GM19452 (cell line): ENCODE results near the gene KLHL2.
"Not testable (repeated sequence)": the region's sequence is repeated elsewhere in the genome, so short reads cannot be mapped to it uniquely, and the experiment has no call there.

Experiments used
- ATAC-seq: cut with Tn5 transposase; IDR thresholded peaks from one replicate; pipeline ENCODE4 v1.9.1; 2021; ENCODE audit not compliant: unreplicated experiment

KLHL2 gene

GRCh38 chr4:165326831-165327210 is 119.5 kb downstream of the KLHL2 start:
- ATAC-seq: peak; percentile 17

GRCh38 chr4:165327211-165328100 is 120.1 kb downstream of the KLHL2 start, which contains the start of gene MSMO1:
Gene MSMO1 (plus strand): TSS chr4:165327669. CDS start chr4:165333371, 5,702 bp downstream.
- ATAC-seq: peak; percentile 98

GRCh38 chr4:165328101-165328425 is 120.7 kb downstream of the KLHL2 start:
- ATAC-seq: no peak

GRCh38 chr4:165328708-165329107 is 121.3 kb downstream of the KLHL2 start:
- no peak for ATAC-seq

GRCh38 chr4:165330071-165330470 is 122.7 kb downstream of the KLHL2 start:
- ATAC-seq: no peak

GRCh38 chr4:165330666-165331065 is 123.3 kb downstream of the KLHL2 start:
- ATAC-seq: no peak

GRCh38 chr4:165331359-165331758 is 124.0 kb downstream of the KLHL2 start:
- ATAC-seq: no peak

GRCh38 chr4:165331823-165332222 is 124.5 kb downstream of the KLHL2 start:
- no peak for ATAC-seq

GRCh38 chr4:165332502-165332901 is 125.1 kb downstream of the KLHL2 start:
- ATAC-seq: no peak

- no peak for ATAC-seq
Measured at GRCh38 chr4:165335163-165335703, 127.9 kb downstream of the KLHL2 start.

- no peak for ATAC-seq
Measured at GRCh38 chr4:165336743-165337142, 129.4 kb downstream of the KLHL2 start.

GRCh38 chr4:165342340-165342739 is 135.0 kb downstream of the KLHL2 start:
- ATAC-seq: not testable (repeated sequence)

- no peak for ATAC-seq
Measured at GRCh38 chr4:165343353-165344191, 136.2 kb downstream of the KLHL2 start.

GRCh38 chr4:165345666-165346417 is 138.5 kb downstream of the KLHL2 start:
- no peak for ATAC-seq

- no peak for ATAC-seq
Measured at GRCh38 chr4:165347647-165348569, 140.5 kb downstream of the KLHL2 start.

- no peak for ATAC-seq
Measured at GRCh38 chr4:165351359-165352130, 144.2 kb downstream of the KLHL2 start.

- no peak for ATAC-seq
Measured at GRCh38 chr4:165355900-165356300, 148.5 kb downstream of the KLHL2 start.

- ATAC-seq: peak; percentile 67
Measured at GRCh38 chr4:165359506-165359905, 152.1 kb downstream of the KLHL2 start.

- ATAC-seq: no peak
Measured at GRCh38 chr4:165360041-165360695, 152.8 kb downstream of the KLHL2 start.
